ENCODE data around the gene CLCN5. TPM values are rescaled to one million over a fixed set of nuclear protein-coding genes. Genes with fewer than 3 reads are reported as not detected.

Gene CLCN5
- total RNA-seq, 6 experiments from 2014 or later: 9.7 to 26.5 (median 14.0) TPM

- no peak for ATAC-seq
- DNase-seq: no peak
- peaks cover 0 to 18% (median 0%) of the 10 kb centered on the region in 4 donors for H3K4me1 ChIP-seq
- no peaks in the 10 kb centered on the region for H3K9me3 ChIP-seq
- H3K4me3 ChIP-seq: peak overlapping the region in 2 of 3 donors; percentile 44 to 59
- H3K27ac ChIP-seq: peak overlapping the region in 1 of 3 donors; percentile 78
- no peaks in the 10 kb centered on the region for H3K27me3 ChIP-seq
- 32% methylated on average over 2 of the region's 2 CpGs for WGBS (ENCODE audit: insufficient coverage, low coverage, low lambda C conversion rate, missing lambda C conversion rate)
- intact Hi-C loops (cut with DNase I): no loop called here
- no peak for TF ChIP-seq CTCF (IDR thresholded peaks at IDR 0.05)
- TF ChIP-seq POLR2A (IDR thresholded peaks at IDR 0.05): no peak
- no peaks in the 10 kb centered on the region for H3K36me3 ChIP-seq
Measured at GRCh38 chrX:50068893-50069292, 146.5 kb downstream of the CLCN5 start.

DNA sequence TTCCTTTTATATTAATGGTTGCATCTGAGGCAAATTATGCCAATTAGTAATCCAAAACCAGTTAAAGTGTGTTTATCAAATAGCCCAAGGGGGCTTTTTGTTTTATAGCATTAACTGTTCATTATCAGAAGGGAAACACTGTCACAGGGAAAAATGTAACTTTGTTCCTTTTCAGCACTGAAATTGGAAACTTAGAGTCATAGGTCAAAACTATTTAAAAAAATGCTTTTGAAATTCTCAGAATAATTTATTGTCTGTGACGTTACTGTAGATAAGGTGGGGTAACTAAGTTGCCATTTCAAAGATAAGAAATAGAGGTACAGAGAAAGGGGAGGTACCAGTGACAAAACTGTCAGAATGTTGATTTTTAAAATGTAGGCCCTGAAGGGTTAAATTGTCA, 149.1 kb downstream of the CLCN5 start:
- WGBS (ENCODE audit: insufficient coverage, low coverage, low lambda C conversion rate, missing lambda C conversion rate): 17% methylated on average over 1 of the region's 1 CpG
- Histone ChIP-seq H3K27ac (no peak overlapping the region), H3K9me3 (no peaks in the 10 kb centered on the region), H3K4me1 (peaks cover 0 to 18% (median 0%) of the 10 kb centered on the region in 4 donors), H3K36me3 (peaks cover 0 to 4% (median 0%) of the 10 kb centered on the region in 4 donors), H3K4me3 (no peak overlapping the region), H3K27me3 (no peaks in the 10 kb centered on the region)
- intact Hi-C loops (cut with DNase I): no loop called here
- TF ChIP-seq POLR2A (IDR thresholded peaks at IDR 0.05): no peak
- TF ChIP-seq CTCF (IDR thresholded peaks at IDR 0.05): no peak
- ATAC-seq (no peak), DNase-seq (no peak)

DNA sequence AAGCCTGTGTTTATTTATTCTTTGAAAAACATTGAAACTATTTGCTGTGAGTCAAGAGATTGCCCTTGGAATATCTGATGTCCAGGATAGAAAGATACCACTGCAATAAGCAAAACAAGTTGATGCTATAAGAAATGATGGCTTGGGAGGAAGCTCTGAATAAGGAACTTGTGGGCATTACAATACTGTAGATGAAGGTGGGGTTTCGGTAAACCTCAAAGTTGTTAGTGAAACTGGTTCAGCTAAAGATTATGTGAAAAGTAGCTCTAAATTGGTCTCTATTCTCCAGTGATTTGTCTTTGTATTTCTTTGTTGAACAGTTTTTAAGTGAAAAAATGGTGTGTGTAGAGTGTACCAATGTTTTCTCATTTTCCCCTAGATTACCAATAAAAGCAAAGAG, 149.7 kb downstream of the CLCN5 start:
- no peak for DNase-seq
- intact Hi-C loops (cut with DNase I): no loop called here
- WGBS (ENCODE audit: insufficient coverage, low coverage, low lambda C conversion rate, missing lambda C conversion rate): 64% methylated on average over 1 of the region's 1 CpG
- peaks cover 0 to 4% (median 0%) of the 10 kb centered on the region in 4 donors for H3K36me3 ChIP-seq
- ATAC-seq: no peak
- peaks cover 0 to 15% (median 0%) of the 10 kb centered on the region in 4 donors for H3K4me1 ChIP-seq
- no peak overlapping the region for H3K4me3 ChIP-seq
- H3K27ac ChIP-seq: no peak overlapping the region
- TF ChIP-seq CTCF (IDR thresholded peaks at IDR 0.05): no peak
- TF ChIP-seq POLR2A (IDR thresholded peaks at IDR 0.05): no peak
- no peaks in the 10 kb centered on the region for H3K27me3 ChIP-seq
- no peaks in the 10 kb centered on the region for H3K9me3 ChIP-seq

DNA sequence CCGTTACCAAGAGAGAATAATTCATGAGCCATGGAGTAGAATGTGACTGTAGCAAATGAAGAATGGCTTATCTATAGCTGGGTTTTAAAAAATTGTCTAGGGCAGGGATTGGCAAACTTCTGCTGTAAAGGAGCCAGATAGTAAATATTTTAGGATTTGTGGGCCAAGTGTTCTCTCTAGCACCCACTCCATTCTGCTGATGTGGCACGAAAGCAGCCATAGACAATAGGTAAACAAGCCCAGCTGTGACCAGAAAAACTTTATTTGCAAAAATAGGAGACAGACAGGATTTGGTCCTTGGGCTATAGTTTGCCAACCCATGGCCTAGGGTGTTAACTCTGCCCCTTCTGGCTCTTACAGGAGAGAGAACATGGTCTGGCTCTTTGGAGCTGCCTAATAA, 151.2 kb downstream of the CLCN5 start:
- ATAC-seq: peak; percentile 67 to 88 (median 81)
- DNase-seq: peak in 1 of 3 donors; percentile 51
- no peak for TF ChIP-seq POLR2A (IDR thresholded peaks at IDR 0.05)
- no peak for TF ChIP-seq CTCF (IDR thresholded peaks at IDR 0.05)
- H3K27ac ChIP-seq: peak overlapping the region in 1 of 3 donors; percentile 53
- intact Hi-C loops (cut with DNase I): no loop called here
- H3K27me3 ChIP-seq: no peaks in the 10 kb centered on the region
- no peak overlapping the region for H3K4me3 ChIP-seq
- 35% methylated on average over 2 of the region's 2 CpGs for WGBS (ENCODE audit: insufficient coverage, low coverage, low lambda C conversion rate, missing lambda C conversion rate)
- peaks cover 0 to 15% (median 0%) of the 10 kb centered on the region in 4 donors for H3K4me1 ChIP-seq
- peaks cover 0 to 4% (median 0%) of the 10 kb centered on the region in 4 donors for H3K36me3 ChIP-seq
- no peaks in the 10 kb centered on the region for H3K9me3 ChIP-seq

All from right lobe of liver (tissue), 6 donors.